Measurements from ENCODE around the gene NF1. TPM values are rescaled to one million over a fixed set of nuclear protein-coding genes. Genes with fewer than 3 reads are reported as not detected.

NF1 gene
- total RNA-seq, 1 experiment from 2014 or later: 62.4 TPM

GRCh38 chr17:31114956-31115555 is 20.3 kb downstream of the NF1 start:
- no TSS peak for BruUV-seq (replicated peaks)
- H3K27ac Mint-ChIP-seq (ENCODE audit: unreplicated experiment): no peak overlapping the region
- H3K9me3 Mint-ChIP-seq (ENCODE audit: unreplicated experiment): no peaks in the 10 kb centered on the region
- peaks cover 5% of the 10 kb centered on the region for H3K36me3 Mint-ChIP-seq (ENCODE audit: insufficient read depth, unreplicated experiment)
- no peaks in the 10 kb centered on the region for H3K27me3 Mint-ChIP-seq (ENCODE audit: insufficient read depth, unreplicated experiment)
- H3K4me1 Mint-ChIP-seq (ENCODE audit: low read depth, unreplicated experiment): peaks cover under 1% of the 10 kb centered on the region
- POLR2A ChIA-PET: no interaction called here
- no peak for DNase-seq
- H3K4me3 ChIP-seq (ENCODE audit: low read depth, low read length): no peak overlapping the region
- intact Hi-C loops (cut with micrococcal nuclease; ENCODE audit: unreplicated experiment): no loop called here
- TF ChIP-seq CTCF (IDR thresholded peaks at IDR 0.05; ENCODE audit: insufficient read depth in 1 of 2, low read depth in 1 of 2, low read length in 1 of 2, severe bottlenecking in 1 of 2, unreplicated experiment in 1 of 2): no peak
- no peaks in the 10 kb centered on the region for H3K36me3 ChIP-seq (ENCODE audit: control insufficient read depth, insufficient read depth, low read length)
- H3K4me1 ChIP-seq: no peaks in the 10 kb centered on the region
- CTCF ChIA-PET: no interaction called here
- H3K27me3 ChIP-seq (replicated peaks; ENCODE audit: control insufficient read depth, insufficient read depth, low read length): no peaks in the 10 kb centered on the region
- no peak overlapping the region for H3K4me3 Mint-ChIP-seq (ENCODE audit: unreplicated experiment)
- H3K9me3 ChIP-seq: no peaks in the 10 kb centered on the region

- Mint-ChIP-seq H3K27me3 (ENCODE audit: insufficient read depth, unreplicated experiment) (no peaks in the 10 kb centered on the region), H3K36me3 (ENCODE audit: insufficient read depth, unreplicated experiment) (peaks cover 4% of the 10 kb centered on the region), H3K4me3 (ENCODE audit: unreplicated experiment) (no peak overlapping the region), H3K27ac (ENCODE audit: unreplicated experiment) (no peak overlapping the region), H3K4me1 (ENCODE audit: low read depth, unreplicated experiment) (no peaks in the 10 kb centered on the region), H3K9me3 (ENCODE audit: unreplicated experiment) (no peaks in the 10 kb centered on the region)
- H3K9me3 ChIP-seq: no peaks in the 10 kb centered on the region
- no TSS peak for BruUV-seq (replicated peaks)
- no peak overlapping the region for H3K4me3 ChIP-seq (ENCODE audit: low read depth, low read length)
- no peak for TF ChIP-seq CTCF (IDR thresholded peaks at IDR 0.05; ENCODE audit: insufficient read depth in 1 of 2, low read depth in 1 of 2, low read length in 1 of 2, severe bottlenecking in 1 of 2, unreplicated experiment in 1 of 2)
- H3K36me3 ChIP-seq (ENCODE audit: control insufficient read depth, insufficient read depth, low read length): no peaks in the 10 kb centered on the region
- ChIA-PET CTCF (no interaction called here), POLR2A (no interaction called here)
- DNase-seq: no peak
- H3K27me3 ChIP-seq (replicated peaks; ENCODE audit: control insufficient read depth, insufficient read depth, low read length): no peaks in the 10 kb centered on the region
- H3K4me1 ChIP-seq: no peaks in the 10 kb centered on the region
- intact Hi-C loops (cut with micrococcal nuclease; ENCODE audit: unreplicated experiment): no loop called here
Observed at GRCh38 chr17:31116167-31116566, 21.4 kb downstream of the NF1 start.

GRCh38 chr17:31122746-31123145 is 28.0 kb downstream of the NF1 start:
- H3K9me3 Mint-ChIP-seq (ENCODE audit: unreplicated experiment): peaks cover 6% of the 10 kb centered on the region
- Histone ChIP-seq H3K4me1 (peaks cover 2% of the 10 kb centered on the region; the same call in 1 of the 2 replicates), H3K36me3 (ENCODE audit: control insufficient read depth, insufficient read depth, low read length) (no peaks in the 10 kb centered on the region), H3K27me3 (replicated peaks; ENCODE audit: control insufficient read depth, insufficient read depth, low read length) (no peaks in the 10 kb centered on the region), H3K4me3 (ENCODE audit: low read depth, low read length) (no peak overlapping the region), H3K9me3 (no peaks in the 10 kb centered on the region)
- H3K4me1 Mint-ChIP-seq (ENCODE audit: low read depth, unreplicated experiment): peaks cover 10% of the 10 kb centered on the region
- H3K36me3 Mint-ChIP-seq (ENCODE audit: insufficient read depth, unreplicated experiment): no peaks in the 10 kb centered on the region
- no TSS peak for BruUV-seq (replicated peaks)
- no peak overlapping the region for H3K27ac Mint-ChIP-seq (ENCODE audit: unreplicated experiment)
- TF ChIP-seq CTCF (IDR thresholded peaks at IDR 0.05; ENCODE audit: insufficient read depth in 1 of 2, low read depth in 1 of 2, low read length in 1 of 2, severe bottlenecking in 1 of 2, unreplicated experiment in 1 of 2): no peak
- DNase-seq: no peak
- intact Hi-C loops (cut with micrococcal nuclease; ENCODE audit: unreplicated experiment): no loop called here
- H3K27me3 Mint-ChIP-seq (ENCODE audit: insufficient read depth, unreplicated experiment): no peaks in the 10 kb centered on the region
- no peak overlapping the region for H3K4me3 Mint-ChIP-seq (ENCODE audit: unreplicated experiment)
- CTCF ChIA-PET: no interaction called here
- POLR2A ChIA-PET: no interaction called here

All from Caco-2 (cell line).